GM19397 (cell line): ENCODE results near the gene MAD1L1.

Experiments used
- ATAC-seq: cut with Tn5 transposase; IDR thresholded peaks from one replicate; pipeline ENCODE4 v1.9.1; 2021; ENCODE audit warnings: mild to moderate bottlenecking, moderate library complexity; ENCODE audit not compliant: unreplicated experiment

Gene MAD1L1

DNA sequence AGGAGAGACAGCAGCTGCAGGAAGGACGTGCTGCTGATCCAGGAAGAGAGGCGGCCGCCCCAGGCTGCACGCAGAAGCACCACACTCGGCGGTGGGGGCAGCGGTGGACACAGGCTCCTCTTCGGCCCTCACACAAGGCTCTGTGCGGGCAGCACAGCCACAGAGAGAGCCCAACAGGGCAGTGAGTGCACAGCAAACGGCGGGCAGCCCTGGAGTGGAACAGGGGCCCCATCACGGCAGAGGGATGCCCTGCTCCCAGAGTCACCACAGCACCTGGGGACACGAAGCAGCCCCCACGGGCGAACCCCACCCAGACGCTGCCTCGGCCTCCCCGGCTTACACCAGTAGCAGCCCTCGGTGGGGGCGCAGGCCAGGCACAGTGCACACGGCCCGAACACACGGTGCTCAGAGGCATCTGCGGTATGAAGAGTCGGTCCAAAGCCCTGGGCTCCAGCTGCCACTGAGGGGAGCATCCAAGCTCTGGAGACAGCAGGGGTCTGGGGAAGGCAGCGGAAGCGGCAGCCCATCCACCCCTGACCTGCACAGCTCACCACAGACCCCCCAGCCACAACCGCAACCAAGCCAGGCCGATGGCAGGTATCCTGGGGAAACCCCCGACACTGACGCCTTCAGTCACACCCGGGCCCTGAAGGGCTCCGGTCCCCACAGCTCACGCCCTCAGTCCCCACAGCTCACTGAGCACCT, 26.1 kb upstream of the MAD1L1 start:
- ATAC-seq: no peak

DNA sequence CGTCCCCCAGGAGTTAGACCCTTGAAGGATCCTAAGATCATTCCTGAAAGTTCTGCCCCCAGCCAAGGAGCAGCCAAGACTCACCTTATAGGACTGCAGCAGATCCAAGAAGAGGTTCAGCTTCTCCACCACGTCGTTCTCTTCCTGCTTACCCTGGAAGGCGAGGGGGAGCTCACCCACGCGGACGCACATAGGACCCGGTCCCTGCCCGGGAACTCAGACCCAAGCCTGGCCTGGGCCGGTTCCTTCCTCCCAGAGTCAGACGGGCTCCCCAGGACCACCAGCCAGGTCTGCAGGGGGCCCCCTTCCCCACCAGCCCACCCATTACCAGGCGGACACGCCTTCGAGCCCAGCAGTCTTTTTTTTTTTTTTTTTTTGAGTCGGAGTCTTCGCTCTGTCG, 24.9 kb upstream of the MAD1L1 start:
- ATAC-seq: no peak

DNA sequence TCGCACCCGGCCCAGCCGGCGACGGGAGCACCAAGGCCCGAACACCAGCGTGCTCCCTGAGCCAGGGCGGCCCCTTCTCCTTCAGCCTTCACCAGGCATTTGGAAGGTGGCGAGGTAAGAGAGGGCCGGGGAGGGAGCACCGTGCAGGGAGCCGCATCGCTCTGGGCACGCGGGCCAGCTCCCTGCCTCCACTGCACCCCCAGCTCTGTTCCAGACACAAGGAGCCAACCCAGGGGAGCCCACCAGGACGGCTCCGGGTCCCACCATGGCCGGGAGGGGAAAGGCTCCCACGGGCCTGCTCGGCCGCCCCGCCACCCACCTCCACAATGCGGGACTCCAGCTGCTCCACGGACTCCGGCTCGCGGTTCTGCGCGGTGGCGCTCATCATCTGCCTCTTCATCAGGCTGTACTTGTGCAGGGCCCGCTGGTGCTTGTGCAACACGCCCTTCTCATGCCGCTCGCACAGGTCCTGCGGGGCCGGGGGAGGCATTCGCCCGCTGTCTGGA, 24.4 kb upstream of the MAD1L1 start:
- ATAC-seq: no peak

DNA sequence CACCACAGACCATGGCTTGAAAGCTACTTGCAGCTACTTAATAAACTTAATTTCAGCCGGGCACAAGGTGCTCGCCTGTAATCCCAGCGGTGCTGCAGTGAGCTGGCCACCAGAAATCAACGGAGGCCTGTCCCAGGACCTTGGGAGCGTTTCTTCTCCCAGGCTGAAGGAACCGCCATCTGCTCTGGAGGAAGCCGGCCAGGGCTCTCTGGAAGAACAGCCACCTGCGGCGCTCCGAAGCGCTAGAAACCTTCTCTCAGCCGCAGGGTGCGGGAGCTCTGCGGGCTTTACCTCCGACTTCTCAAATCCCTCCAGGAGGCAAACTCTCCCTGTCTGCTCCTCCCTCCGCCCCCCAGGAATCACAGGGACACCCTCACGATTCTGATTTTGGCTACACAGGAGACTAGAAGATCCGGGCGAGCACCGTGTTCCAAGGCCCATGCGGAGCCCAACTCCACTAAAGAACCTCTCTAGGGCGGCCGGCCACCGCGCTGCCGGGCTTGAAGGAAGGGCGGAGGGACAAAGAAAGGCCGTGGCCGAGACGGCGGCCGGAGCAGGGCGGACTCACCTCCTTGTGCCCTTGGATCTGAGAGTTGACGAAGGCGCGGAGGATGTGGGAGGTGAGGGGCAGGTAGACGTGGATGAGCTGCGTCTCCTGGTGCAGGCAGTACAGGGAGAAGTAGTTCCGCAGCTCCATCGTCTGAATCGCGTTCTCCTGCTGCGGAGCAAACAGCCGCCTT, 23.7 kb upstream of the MAD1L1 start:
- no peak for ATAC-seq

DNA sequence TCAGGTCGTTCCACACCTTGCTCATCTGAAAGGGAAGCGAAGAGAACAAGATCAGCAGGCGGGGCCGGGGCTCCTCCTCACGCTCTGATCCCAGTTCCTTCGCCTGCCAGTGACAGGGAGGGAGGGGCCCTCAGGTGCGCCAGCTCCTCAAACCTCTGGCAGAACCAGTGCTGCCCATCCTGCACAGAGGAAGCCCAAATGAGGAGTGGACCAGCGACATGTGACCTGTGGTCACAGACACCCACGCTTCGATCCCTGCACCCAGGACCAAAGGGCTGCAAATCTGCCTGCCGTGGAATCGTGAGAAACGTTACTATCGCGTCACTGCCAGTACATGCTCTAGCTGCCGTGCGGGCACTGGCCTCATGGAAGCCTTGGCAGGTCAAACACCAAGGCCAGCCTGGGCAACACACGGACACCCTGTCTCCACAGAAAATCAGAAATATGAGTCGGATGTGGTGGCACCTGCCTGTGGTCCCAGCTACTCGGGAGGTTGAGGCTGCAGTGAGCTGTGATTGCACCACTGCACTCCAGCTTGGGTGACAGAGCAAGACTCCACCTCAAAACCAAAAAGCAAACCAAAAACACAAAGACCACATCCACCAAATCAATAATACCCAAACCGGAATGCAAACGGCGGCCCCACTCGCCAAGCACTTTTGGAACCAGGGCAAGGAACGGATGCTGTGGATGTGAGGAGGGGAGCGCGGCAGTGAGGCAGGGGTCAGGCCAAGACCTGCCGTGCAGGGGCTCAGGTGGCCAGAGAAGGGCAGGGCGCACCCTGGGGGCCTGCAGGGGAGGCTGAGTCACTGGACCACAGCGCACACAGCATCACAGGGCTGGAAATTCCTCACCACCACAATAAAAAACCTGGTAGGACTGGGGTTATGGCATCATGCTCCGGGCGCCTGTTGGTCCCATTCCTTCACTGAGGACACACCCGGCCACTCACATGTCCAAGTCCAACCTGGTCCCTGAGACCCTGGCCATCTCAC, 22.7 kb upstream of the MAD1L1 start:
- ATAC-seq: no peak

DNA sequence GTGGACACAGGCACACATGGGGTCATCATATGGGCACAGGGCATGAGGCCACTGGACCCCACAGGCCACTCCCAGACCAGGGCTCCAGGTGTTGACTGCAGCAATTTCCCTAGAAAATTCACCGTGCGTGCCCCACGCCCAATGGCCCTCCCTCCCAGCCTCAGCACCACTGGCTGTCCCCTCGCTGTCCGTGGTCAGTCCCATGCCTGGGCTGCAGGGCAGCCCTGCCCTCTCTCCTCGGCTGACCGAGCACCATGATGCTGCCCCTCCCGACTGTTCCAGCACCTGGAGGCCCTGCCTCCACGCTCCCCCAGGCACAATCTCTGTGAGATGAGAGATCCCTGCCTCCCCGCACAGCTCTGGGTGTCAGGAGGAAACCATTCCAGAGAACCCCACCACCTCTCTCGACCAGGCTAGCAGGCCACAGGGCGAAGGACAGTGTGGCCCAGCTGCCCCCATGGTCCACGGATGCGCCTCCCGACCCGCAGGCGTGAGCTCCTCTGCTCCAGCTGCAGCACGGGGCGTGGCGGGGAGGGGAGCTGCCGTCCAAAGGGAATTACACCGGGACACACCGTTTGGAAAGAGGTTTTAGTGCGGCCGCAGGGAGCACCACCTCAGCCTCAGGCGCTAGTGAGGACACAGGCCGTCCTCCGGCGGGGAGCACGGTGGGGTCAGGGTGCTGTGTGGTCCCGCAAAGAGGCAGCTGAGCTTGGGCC, 21.8 kb upstream of the MAD1L1 start:
- ATAC-seq: no peak

DNA sequence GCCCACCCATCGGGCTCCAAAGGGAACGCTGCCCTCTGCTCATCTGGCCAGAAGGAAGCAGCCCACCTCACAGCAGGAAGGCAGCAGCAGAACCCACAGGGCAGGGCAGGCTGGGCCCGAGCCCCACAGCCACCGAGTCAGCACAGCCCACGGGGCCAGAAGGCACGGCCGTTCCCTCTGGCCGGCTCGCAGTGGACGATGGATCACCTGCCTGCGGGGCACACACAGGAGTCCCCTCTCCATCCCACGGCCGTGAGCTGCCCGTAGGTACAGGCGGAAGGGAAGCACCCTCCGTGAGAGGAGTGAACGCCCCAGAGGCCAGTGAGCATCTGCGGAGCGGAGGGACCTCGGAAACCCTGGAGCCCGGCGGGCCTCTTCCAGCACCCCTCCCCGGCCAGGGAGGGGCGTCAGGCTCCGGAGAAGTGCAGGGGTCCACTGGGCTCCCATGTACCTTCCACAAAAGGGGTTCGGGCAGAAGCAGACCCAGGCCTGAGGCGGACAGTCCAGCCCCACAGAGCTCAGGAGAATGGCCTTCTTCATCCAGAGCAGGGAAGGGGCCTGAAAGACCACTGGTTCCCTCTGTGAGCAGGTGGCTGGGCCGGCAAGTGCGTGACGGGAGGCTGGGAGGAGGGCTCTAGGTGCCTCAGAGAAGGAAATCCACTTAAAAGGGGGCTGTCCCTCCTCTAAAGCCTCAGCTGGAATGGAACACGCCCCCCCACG, 20.9 kb upstream of the MAD1L1 start:
- no peak for ATAC-seq

DNA sequence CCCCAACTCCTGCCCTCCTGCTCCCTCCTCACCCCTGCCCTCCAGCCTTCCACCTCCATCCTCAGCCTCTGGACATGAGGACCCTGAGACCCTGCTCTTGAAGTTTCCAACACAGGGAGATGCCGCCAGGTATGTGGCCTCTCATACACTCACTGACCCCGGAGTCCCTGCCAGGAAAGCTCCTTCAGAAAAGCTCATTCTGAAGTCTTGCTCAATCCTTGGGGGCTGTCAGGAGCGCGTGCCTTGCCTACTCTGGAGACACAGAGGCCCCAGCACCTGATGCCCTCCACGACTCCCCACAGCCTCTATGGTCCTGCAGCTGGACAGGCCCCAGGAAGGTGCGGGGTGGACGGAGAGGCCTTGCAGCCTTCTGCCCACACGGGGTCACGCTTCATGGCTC, 20.3 kb upstream of the MAD1L1 start:
- ATAC-seq: no peak

DNA sequence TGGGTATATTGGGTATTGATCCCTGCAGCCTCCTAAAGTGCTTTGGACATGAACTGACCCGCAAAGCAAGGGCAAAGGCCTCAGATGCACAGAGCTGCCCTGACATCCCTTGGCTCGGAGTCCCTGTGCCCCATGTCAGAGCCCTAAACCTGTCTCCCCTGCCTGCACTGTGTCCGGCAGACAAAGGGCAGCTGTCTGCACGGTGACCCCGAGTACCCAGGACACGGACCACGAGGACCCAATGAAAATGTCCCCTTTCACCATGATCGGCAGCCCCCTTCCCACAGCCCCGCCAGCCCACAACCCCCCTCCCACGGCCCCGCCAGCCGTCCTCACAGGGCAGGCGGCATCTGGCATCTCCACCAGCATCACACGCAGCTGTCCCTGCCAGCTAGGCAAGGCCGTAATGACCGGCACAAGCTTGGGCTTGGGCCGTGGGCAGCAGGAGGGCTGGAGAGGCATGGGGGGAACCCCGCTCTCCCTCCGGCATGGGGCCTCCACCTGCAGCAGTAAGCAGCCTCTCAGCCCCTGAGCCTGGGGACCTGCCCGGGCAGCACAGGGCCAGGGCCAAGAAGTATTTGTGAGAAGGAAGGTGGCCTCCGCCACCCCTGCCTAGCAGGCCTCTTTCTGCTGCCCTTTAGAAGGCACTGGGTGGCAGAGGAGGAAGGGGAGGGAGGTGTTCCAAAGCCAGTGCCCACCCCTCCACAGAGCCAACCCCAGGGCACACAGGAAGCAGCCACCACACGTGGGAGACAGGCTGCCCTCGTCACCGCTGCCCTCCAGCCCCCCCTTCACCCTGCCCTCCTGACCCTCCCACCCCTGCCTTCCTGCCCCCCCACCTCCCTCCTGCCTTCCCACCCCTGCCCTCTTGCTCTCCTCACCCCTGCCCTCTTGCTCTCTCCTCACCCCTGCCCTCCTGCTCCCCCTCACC, 19.4 kb upstream of the MAD1L1 start:
- ATAC-seq: no peak

DNA sequence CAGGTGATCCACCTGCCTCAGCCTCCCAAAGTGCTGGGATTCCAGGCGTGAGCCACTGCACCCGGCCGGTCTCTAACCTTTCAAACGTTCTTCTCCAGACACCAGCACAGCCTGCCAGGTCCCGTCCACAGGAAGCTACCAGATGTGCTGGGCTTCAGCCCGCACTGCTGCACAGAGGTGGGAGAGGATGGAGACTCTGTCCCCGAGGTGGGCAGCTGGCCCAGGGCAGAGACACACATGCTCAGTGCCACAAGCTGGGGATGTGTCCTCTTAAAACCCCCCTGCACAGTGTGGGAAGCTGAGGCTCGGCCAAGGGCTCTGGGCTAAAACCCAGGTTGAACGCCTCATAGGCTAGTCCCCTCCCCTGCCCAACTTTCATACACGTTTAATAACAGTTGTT, 18.6 kb upstream of the MAD1L1 start:
- ATAC-seq: no peak

DNA sequence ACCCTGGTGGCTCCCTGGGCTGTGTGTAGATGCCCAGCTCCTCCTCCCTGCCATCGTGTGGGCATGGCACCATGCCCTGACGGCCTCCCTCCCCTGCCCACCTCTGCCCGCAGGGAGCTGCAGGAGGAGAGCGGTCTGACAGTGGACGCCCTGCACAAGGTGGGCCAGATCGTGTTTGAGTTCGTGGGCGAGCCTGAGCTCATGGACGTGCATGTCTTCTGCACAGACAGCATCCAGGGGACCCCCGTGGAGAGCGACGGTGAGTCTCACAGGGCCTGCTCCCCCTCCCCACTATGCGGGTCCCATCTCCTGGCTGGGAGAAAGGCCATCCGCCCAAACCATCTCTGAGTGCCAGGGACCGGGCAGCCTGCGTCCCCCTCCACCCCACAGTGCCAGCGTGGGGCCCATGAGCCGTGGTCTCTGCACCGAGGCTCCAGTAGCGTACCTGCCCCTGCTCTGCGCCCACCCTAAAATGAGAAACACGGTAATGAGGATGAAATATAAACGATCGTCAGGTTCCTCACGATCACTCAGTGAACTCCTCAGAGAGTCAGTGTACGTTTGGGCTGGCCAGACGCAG, 17.1 kb upstream of the MAD1L1 start:
- no peak for ATAC-seq

DNA sequence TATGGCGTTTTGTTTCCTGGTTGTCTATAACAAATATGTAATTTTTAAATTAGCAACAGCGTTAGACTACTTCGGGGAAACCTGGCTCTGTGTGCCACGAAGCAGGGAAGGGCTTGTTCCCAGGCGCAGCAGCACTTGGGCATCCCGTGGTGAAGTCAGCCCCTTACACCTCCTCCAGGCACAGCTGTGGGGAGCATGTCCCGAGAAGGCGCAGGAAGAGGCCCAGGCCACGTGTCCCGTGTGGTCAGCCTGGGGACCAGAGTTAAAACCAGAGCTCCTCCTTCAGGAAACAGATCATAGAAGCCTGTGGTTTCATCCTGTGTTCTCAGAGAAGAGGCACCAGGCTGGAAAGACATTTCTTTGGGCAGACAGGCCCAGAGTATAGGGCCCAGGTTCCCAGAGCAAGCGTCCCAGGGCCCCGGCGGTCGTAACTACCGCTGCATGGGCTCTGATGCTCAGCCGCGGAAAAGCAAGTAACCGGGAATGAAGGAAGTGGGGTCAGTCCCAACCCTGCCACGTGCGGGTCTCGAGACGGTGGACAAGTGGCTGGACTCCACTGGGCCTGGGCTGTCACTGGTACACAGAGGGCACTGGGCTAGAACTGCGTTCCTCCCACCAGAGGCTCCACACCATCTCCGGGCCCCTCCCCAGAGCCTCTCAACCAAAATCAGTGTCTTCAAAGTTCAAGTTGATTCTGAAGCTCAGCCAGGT, 16.4 kb upstream of the MAD1L1 start:
- no peak for ATAC-seq

DNA sequence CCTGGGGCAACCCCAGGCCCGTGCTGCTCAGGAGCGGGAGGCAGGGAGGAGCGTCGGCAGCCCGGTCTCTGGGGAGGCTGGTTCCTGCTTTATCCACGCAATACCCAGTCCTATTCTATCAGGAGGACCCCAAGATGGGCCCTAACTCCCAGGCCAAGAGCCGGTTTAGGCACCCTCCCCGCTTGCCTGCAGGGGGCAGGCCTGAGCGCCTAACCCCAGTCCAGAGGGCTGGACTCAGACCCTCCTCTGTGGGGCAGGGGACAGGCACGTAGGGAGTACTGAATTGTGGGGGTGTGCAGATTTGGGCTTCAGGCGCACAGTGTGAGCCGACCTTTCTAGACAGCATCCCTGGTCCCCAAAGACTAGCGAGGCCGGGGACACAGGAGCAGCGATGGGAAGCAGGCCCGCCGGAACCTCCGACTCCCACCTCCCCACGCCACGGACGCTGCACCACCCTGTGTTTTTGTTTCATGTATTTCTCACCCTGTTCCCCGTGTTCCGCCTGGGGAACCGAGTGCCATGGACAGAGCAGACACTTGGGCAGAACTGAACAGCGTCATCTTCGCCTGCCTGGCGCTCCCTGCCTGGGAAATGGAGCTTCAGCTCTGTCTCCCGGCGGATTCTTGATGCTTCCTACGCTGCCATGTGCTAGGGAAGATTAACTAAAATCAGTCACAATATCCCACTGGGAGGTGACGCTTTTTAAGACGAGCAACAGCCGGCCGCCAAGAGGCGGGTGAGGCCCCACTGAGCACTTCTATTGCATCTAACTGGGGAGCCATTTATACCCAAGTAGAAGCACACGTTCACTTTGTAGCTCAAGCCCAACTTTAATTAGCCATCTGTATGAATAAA, 14.6 kb upstream of the MAD1L1 start:
- ATAC-seq: no peak

DNA sequence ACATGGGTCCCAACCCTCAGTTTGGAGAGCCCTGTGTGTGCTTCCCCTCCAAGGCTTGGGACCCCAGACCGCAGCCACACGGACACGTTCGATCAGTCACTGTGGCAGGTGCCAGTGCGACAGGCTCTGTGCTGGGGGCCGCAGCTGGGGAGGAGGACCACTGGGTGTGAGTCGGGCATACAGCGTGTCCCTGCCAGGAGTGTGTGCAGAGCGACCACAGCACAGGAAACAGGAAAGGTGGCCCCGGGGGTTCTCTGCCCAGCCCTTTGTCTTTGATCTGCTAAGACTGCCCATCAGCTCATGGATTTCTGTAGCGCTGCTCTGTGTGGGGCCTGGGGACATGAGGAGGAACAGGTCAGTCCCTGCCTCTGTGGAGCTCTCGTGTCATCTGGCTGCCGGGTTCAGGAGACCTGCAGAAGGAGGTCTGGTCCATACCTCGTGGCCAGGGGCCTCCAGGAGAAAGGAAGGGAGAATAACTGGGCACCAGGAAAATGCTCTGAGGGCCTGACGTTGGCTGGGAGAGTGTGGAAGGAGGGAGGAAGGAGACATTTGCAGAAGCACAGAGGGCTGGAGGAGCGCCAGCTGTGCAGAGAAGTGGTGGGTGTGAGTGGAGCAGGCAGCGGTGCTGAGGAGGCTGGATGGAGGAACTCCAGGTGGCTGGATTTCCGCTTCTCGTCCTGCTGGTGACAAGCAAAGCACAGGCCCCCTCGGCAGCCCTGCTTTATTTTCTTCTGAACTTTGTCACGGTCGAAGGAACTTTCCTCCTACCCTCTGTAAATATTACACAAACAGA, 13.3 kb upstream of the MAD1L1 start:
- ATAC-seq: no peak

DNA sequence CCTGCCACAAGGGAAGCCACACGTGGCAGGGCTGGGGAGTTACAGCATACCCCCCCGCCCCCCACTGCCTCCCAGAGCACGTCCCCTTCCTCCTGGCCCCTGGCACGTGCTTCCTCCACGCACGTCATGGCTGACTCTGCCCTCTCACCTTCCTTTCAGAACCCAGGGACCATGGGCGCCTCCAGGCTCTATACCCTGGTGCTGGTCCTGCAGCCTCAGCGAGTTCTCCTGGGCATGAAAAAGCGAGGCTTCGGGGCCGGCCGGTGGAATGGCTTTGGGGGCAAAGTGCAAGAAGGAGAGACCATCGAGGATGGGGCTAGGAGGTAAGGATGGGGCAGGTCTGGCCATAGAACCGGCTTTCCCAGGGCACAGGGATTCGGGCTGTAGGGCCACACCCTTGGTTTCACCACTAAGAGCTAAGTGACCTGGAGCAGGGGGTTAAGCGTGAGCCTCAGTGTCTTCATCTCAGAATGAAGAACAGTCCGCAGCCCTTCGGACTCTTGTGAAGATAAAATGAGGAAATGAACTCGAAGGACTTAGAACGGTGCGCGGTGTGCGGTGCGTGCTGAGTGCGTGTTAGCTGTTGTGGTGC, 11.8 kb upstream of the MAD1L1 start:
- ATAC-seq: no peak

DNA sequence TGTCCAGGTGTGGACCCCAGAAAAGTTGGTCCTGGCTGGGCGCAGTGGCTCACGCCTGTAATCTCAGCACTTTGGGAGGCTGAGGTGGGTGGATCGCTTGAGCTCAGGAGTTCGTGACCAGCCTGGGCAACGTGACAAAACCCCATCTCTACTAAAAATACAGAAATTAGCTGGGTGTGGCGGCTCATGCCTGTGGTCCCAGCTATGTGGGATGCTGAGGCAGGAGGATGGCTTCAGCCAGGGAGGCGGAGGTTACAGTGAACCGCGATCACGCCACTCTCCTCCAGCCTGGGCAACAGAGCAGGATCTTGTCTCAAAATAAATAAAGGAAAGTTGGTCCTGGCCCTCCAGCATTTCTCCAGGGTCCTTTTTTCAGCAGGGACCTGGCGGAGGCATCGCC, 10.7 kb upstream of the MAD1L1 start:
- ATAC-seq: no peak
